Lower leg skin (tissue), 3 donors: ENCODE data around the gene ELN.

Experiments
- POLR2A ChIP-seq, 2 donors: fragments of 450-650 bp; IDR thresholded peaks; one replicate each; pipeline ENCODE4 v1.6.1; 2016 to 2017; ENCODE audit warnings: antibody characterized with exemption in 2 of 2, mild to moderate bottlenecking in 1 of 2, moderate library complexity in 1 of 2
- TF ChIP-seq, protein P1 (sequence below), 3 donors: fragments of 450-650 bp; IDR thresholded peaks; one replicate each; pipeline ENCODE4 v1.5.1; 2016; ENCODE audit warnings: antibody characterized with exemption in 3 of 3, mild to moderate bottlenecking in 3 of 3, moderate library complexity in 2 of 3

GRCh38 chr7:74028321-74028838 is 407 bp downstream of the ELN start:
- TF ChIP-seq, protein P1, sequence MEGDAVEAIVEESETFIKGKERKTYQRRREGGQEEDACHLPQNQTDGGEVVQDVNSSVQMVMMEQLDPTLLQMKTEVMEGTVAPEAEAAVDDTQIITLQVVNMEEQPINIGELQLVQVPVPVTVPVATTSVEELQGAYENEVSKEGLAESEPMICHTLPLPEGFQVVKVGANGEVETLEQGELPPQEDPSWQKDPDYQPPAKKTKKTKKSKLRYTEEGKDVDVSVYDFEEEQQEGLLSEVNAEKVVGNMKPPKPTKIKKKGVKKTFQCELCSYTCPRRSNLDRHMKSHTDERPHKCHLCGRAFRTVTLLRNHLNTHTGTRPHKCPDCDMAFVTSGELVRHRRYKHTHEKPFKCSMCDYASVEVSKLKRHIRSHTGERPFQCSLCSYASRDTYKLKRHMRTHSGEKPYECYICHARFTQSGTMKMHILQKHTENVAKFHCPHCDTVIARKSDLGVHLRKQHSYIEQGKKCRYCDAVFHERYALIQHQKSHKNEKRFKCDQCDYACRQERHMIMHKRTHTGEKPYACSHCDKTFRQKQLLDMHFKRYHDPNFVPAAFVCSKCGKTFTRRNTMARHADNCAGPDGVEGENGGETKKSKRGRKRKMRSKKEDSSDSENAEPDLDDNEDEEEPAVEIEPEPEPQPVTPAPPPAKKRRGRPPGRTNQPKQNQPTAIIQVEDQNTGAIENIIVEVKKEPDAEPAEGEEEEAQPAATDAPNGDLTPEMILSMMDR (IDR thresholded peaks at IDR 0.05) = no peak
- no peak for TF ChIP-seq POLR2A (IDR thresholded peaks at IDR 0.05)
